Endothelial cell of umbilical vein (primary cell): ENCODE results near the gene KRTAP3-3. TPM values are rescaled to one million over a fixed set of nuclear protein-coding genes. Genes with fewer than 3 reads are reported as not detected.

Source experiments
- BruUV-seq: library from RNA; stranded (reverse); fragments of 400-500 nt; replicated peaks from 2 replicates; lab custom pipeline; 2021; lab: Mats Ljungman, UMichigan
- CTCF ChIA-PET: fragments of 300-600, 350-600 bp; sonication (Branson Sonifier 250); formaldehyde crosslinking; loops from one replicate; lab custom pipeline; 2021; ENCODE audit warnings: antibody characterized with exemption, inconsistent platforms; lab: Charles Lee
- POLR2A ChIA-PET: fragments of 300-600, 350-600 bp; sonication (Branson Sonifier 250); formaldehyde crosslinking; loops from one replicate; lab custom pipeline; 2021; ENCODE audit warnings: antibody characterized with exemption, inconsistent platforms; lab: Charles Lee
- DNase-seq: peaks from one replicate; pipeline ENCODE4 v3.0.0-alpha.2; 2011; ENCODE audit warnings: low read depth, low spot score
- FAIRE-seq: peaks from 2 replicates; lab custom pipeline; 2011; peaks lifted over from hg19 to GRCh38; lab: Jason Lieb, UNC
- H2AFZ ChIP-seq: 2 replicates; pipeline ENCODE4 v1.6.0; 2012; ENCODE audit warnings: low read depth, low read length, control low read depth, inconsistent platforms
- H3K27ac ChIP-seq: 2 replicates; pipeline ENCODE4 v1.5.1; 2011; ENCODE audit warnings: low read depth, mild to moderate bottlenecking, control low read depth, low read length, moderate library complexity; ENCODE audit not compliant: insufficient read depth
- H3K27me3 ChIP-seq, 2 experiments: 2 replicates each; pipeline versions ENCODE4 v1.6.0 to v1.6.1; 2011; ENCODE audit warnings: low read length in 2 of 2, mixed read lengths in 1 of 2; ENCODE audit not compliant: control insufficient read depth in 2 of 2, insufficient read depth in 2 of 2
- H3K36me3 ChIP-seq, 2 experiments: 2 replicates in 1 of 2; 3 replicates in 1 of 2; pipeline ENCODE4 v1.5.1; 2011; ENCODE audit warnings: low read length in 2 of 2, mild to moderate bottlenecking in 1 of 2, moderate library complexity in 1 of 2; ENCODE audit not compliant: control insufficient read depth in 2 of 2, insufficient read depth in 2 of 2; ENCODE audit errors: extremely low read depth in 1 of 2
- H3K4me1 ChIP-seq: 3 replicates; pipeline ENCODE4 v1.5.1; 2011; ENCODE audit warnings: mild to moderate bottlenecking, low read length; ENCODE audit not compliant: control insufficient read depth, insufficient read depth; ENCODE audit errors: extremely low read depth
- H3K4me2 ChIP-seq: 2 replicates; pipeline ENCODE4 v1.6.1; 2011; ENCODE audit warnings: low read length, control low read depth, mixed read lengths; ENCODE audit not compliant: insufficient read depth
- H3K4me3 ChIP-seq, 3 experiments: fragments of 200-600 bp in 1 of 3; sonication (generic), shearing (Covaris generic) in 1 of 3; replicated peaks in 1 of 3; 2 replicates each; pipeline ENCODE4 v1.5.1; 2011 to 2016; ENCODE audit warnings: control low read depth in 3 of 3, low read length in 3 of 3, mild to moderate bottlenecking in 2 of 3, inconsistent platforms in 1 of 3, low read depth in 1 of 3, moderate library complexity in 1 of 3; ENCODE audit not compliant: insufficient read depth in 1 of 3
- H3K79me2 ChIP-seq: 2 replicates; pipeline ENCODE4 v1.6.0; 2012; ENCODE audit warnings: low read length, inconsistent platforms; ENCODE audit not compliant: control insufficient read depth, insufficient read depth
- H3K9ac ChIP-seq: replicated peaks from 2 replicates; pipeline ENCODE3; 2011; ENCODE audit warnings: low read length, control low read depth; ENCODE audit not compliant: insufficient read depth; ENCODE audit errors: extremely low read depth
- H3K9me1 ChIP-seq: replicated peaks from 3 replicates; pipeline ENCODE4 v1.6.0; 2011; ENCODE audit warnings: mild to moderate bottlenecking, low read length; ENCODE audit not compliant: control insufficient read depth, insufficient read depth; ENCODE audit errors: extremely low read depth
- H3K9me3 ChIP-seq: replicated peaks from 2 replicates; pipeline ENCODE4 v1.5.1; 2012; ENCODE audit warnings: low read length, inconsistent platforms; ENCODE audit not compliant: control insufficient read depth, insufficient read depth
- H4K20me1 ChIP-seq: replicated peaks from 2 replicates; pipeline ENCODE3; 2011; ENCODE audit warnings: mild to moderate bottlenecking, low read length; ENCODE audit not compliant: control insufficient read depth, insufficient read depth; ENCODE audit errors: extremely low read depth
- EZH2 ChIP-seq: IDR thresholded peaks from 2 replicates; pipeline ENCODE4 v1.6.1; 2012; ENCODE audit warnings: borderline replicate concordance, low read depth, mild to moderate bottlenecking, moderate library complexity, low read length, inconsistent platforms; ENCODE audit not compliant: severe bottlenecking
- GATA2 ChIP-seq: IDR thresholded peaks from 2 replicates; pipeline ENCODE4 v1.7.0; 2011; ENCODE audit warnings: low read depth, mild to moderate bottlenecking, moderate library complexity, mixed read lengths, low read length; ENCODE audit not compliant: insufficient read length, insufficient read depth
- JUN ChIP-seq: IDR thresholded peaks from 2 replicates; pipeline ENCODE4 v1.6.1; 2011; ENCODE audit warnings: borderline replicate concordance, low read depth; ENCODE audit not compliant: insufficient read length, insufficient read depth
- MYC ChIP-seq: IDR thresholded peaks from one replicate; pipeline ENCODE4 v1.6.1; 2011; ENCODE audit warnings: mild to moderate bottlenecking, low read depth, low read length
- POLR2A ChIP-seq: IDR thresholded peaks from 2 replicates; pipeline ENCODE4 v1.6.1; 2012; ENCODE audit warnings: low read depth, mild to moderate bottlenecking, control low read depth, low read length
- POLR2AphosphoS5 ChIP-seq: IDR thresholded peaks from 2 replicates; pipeline ENCODE4 v1.6.1; 2012; ENCODE audit warnings: low read depth, mild to moderate bottlenecking, control low read depth, low read length, moderate library complexity; ENCODE audit not compliant: insufficient read depth
- dilution Hi-C: fragments of 300-500 bp; cut with MboI; formaldehyde crosslinking; loops from one replicate; pipeline ENCODE4 v1.15.0; 2019; ENCODE audit warnings: low sequenced_read_pairs; ENCODE audit not compliant: extremely low pct_ligation_motif_present
- intact Hi-C: fragments of 100-400 bp; cut with micrococcal nuclease; formaldehyde crosslinking; loops from one replicate; pipeline ENCODE4 v1.10.0; 2022
- polyA plus RNA-seq, 4 experiments: library from polyadenylated mRNA; depleted of rRNA in 3 of 4; stranded (reverse) in 3 of 4; unstranded in 1 of 4; fragments of >200 nt; gene quantifications; 2 replicates each; pipeline versions ENCODE4 v1.2.1 to v1.2.3, GENCODE V29; 2011 to 2012; ENCODE audit warnings: missing spikeins in 1 of 4
- total RNA-seq: library from RNA; stranded (reverse); gene quantifications from 2 replicates; pipeline ENCODE4 v1.2.3, GENCODE V29; 2021
- TF ChIP-seq, protein P1 (sequence below), 2 donors: IDR thresholded peaks; 1 replicate in 1 of 2; 2 replicates in 1 of 2; pipeline ENCODE4 v1.5.1; 2011; ENCODE audit warnings: low read length in 2 of 2, mild to moderate bottlenecking in 2 of 2, moderate library complexity in 2 of 2, control low read depth in 1 of 2, inconsistent platforms in 1 of 2, low read depth in 1 of 2; ENCODE audit not compliant: insufficient read depth in 1 of 2; ENCODE audit errors: extremely low read depth in 1 of 2
- TF ChIP-seq, protein P2 (sequence below): IDR thresholded peaks from 2 replicates; pipeline ENCODE4 v1.6.1; 2011; ENCODE audit not compliant: insufficient read depth, insufficient read length

The KRTAP3-3 gene
- total and polyA plus RNA-seq, 2 donors (not counting 3 experiments of a cell fraction or from before 2014, with no cell fraction given): not detected

DNA sequence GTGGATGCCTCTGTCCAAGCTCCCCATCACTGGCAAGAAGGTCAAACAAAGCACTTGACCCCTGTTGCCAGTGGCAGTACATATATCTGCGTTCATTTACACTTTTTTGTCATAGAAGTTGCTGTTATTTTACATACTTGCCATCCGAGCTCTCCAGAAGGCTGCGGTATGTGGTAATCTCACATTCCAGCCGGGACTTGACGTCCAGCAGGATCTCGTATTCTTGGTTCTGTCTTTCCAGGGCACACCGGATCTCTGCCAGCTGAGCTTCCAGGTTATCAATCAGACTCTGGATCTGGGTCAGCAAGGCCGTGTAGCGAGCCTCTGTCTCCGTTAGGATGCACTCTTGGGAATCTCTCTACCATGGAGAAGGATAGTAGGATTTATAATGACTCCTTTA lies 33.8 kb downstream of the KRTAP3-3 start:
- ChIA-PET POLR2A (no interaction called here), CTCF (interaction anchor here (1.0 kb wide), 1 partner anchor 703 kb away, joined by 4 read pairs; no protein-coding TSS in a partner anchor)
- Histone ChIP-seq H3K9me1 (no peaks in the 10 kb centered on the region), H4K20me1 (no peaks in the 10 kb centered on the region), H3K9ac (no peak overlapping the region), H3K36me3 (no peaks in the 10 kb centered on the region), H3K4me1 (no peaks in the 10 kb centered on the region), H3K27me3 (peaks cover 4 to 5% of the 10 kb centered on the region in 2 experiments), H3K4me3 (no peak overlapping the region), H3K27ac (no peak overlapping the region), H3K4me2 (no peak overlapping the region), H3K79me2 (no peaks in the 10 kb centered on the region), H3K9me3 (no peaks in the 10 kb centered on the region), H2AFZ (no peak overlapping the region)
- BruUV-seq: no TSS peak
- dilution Hi-C loops (no loop called here), intact Hi-C loops (no loop called here)
- FAIRE-seq (no peak), DNase-seq (no peak)
- TF ChIP-seq, protein P1, sequence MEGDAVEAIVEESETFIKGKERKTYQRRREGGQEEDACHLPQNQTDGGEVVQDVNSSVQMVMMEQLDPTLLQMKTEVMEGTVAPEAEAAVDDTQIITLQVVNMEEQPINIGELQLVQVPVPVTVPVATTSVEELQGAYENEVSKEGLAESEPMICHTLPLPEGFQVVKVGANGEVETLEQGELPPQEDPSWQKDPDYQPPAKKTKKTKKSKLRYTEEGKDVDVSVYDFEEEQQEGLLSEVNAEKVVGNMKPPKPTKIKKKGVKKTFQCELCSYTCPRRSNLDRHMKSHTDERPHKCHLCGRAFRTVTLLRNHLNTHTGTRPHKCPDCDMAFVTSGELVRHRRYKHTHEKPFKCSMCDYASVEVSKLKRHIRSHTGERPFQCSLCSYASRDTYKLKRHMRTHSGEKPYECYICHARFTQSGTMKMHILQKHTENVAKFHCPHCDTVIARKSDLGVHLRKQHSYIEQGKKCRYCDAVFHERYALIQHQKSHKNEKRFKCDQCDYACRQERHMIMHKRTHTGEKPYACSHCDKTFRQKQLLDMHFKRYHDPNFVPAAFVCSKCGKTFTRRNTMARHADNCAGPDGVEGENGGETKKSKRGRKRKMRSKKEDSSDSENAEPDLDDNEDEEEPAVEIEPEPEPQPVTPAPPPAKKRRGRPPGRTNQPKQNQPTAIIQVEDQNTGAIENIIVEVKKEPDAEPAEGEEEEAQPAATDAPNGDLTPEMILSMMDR (IDR thresholded peaks at IDR 0.05; ENCODE audit: extremely low read depth in 1 of 2, insufficient read depth in 1 of 2, low read depth in 1 of 2, low read length in 2 of 2): no peak
- no peak for TF ChIP-seq EZH2

DNA sequence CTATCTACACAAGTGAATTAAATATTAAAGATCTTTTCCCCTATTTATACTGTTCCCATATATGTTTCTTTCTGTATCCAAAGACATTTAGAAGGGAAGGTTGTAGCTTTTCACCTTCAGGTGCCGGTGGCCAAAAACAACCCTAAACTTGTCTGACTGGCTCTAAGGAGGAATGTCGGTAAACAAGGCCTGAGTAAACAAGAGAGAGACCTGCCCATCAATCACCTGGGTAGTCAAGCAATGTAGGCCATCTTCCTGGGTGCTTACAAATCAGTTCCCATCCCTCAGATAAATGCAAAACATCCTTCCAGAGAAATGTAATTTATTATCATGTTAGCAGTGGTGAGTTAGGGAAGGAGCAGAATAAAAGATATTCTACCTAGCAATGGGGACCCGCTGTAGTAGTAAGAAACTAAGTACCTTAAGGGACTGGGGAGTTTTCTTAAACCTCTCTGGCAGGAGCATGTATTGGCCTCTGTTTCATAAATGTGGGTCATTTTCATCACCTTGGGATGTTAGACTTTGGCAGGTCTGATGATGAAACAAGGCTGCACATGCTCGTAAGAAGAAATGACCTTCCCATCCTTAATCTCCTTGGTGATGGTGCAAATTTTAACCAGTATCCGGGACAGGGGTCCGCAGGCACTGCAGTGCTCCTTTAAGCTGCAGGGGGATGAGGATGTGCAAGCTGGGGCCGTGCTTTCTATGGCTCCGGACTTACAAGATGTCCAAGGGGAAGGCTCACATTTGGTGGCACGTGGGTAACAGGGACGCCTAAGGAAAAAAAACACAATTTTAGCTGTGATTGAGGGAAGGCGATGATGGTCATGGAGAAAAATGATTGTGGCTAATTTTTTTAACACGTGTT lies 35.6 kb downstream of the KRTAP3-3 start:
- FAIRE-seq (no peak), DNase-seq (no peak)
- dilution Hi-C loops: no loop called here
- no peak overlapping the region for H3K4me2 ChIP-seq
- H3K79me2 ChIP-seq: no peaks in the 10 kb centered on the region
- intact Hi-C loops: no loop called here
- H3K4me1 ChIP-seq: no peaks in the 10 kb centered on the region
- no peaks in the 10 kb centered on the region for H3K9me1 ChIP-seq
- CTCF ChIA-PET: no interaction called here
- no peak overlapping the region for H3K4me3 ChIP-seq
- no peak overlapping the region for H3K9ac ChIP-seq
- H4K20me1 ChIP-seq: no peaks in the 10 kb centered on the region
- TF ChIP-seq POLR2AphosphoS5: no peak
- no peak for TF ChIP-seq JUN
- no peak for TF ChIP-seq MYC
- no peak for TF ChIP-seq POLR2A
- no peak for TF ChIP-seq EZH2
- TF ChIP-seq GATA2: no peak
- TF ChIP-seq, protein P2, sequence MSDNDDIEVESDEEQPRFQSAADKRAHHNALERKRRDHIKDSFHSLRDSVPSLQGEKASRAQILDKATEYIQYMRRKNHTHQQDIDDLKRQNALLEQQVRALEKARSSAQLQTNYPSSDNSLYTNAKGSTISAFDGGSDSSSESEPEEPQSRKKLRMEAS: no peak
- H3K36me3 ChIP-seq: no peaks in the 10 kb centered on the region
- no peak overlapping the region for H3K27ac ChIP-seq
- H2AFZ ChIP-seq: no peak overlapping the region
- BruUV-seq: no TSS peak
- H3K27me3 ChIP-seq: peaks cover 7 to 13% of the 10 kb centered on the region in 2 experiments
- POLR2A ChIA-PET: no interaction called here
- H3K9me3 ChIP-seq: no peaks in the 10 kb centered on the region
